NT2/D1 (cell line): Measurements from ENCODE around the gene GAD2.

Source experiments
- YY1 ChIP-seq: IDR thresholded peaks from 2 replicates; pipeline ENCODE4 v1.6.1; 2011; ENCODE audit not compliant: insufficient read length, insufficient read depth
- ZNF274 ChIP-seq: IDR thresholded peaks from 2 replicates; pipeline ENCODE4 v1.6.1; 2011; ENCODE audit warnings: mild to moderate bottlenecking, low read depth, low read length

GRCh38 chr10:26213157-26213800 lies 3.3 kb upstream of the GAD2 start:
- TF ChIP-seq ZNF274 (no peak), YY1 (no peak)
